GM23338 (cell line): ENCODE data around the gene TGM2. TPM values are rescaled to one million over a fixed set of nuclear protein-coding genes. Genes with fewer than 3 reads are reported as not detected.

Source experiments
- ATAC-seq: fragments of 200-7000 bp; cut with Tn5 transposase; 3 replicates; pipeline ENCODE4 v1.9.1; 2020
- DNase-seq: peaks from one replicate; pipeline ENCODE4 v3.0.0-alpha.2; 2015; ENCODE audit warnings: low spot score
- H2AFZ ChIP-seq: fragments of 200-600 bp; sonication (generic); 2 replicates; pipeline ENCODE4 v1.8.0; 2016; ENCODE audit warnings: antibody characterized with exemption, mild to moderate bottlenecking, moderate library complexity
- H3F3A ChIP-seq: fragments of 200-600 bp; sonication (generic); replicated peaks from 2 replicates; pipeline ENCODE4 v1.8.0; 2017; ENCODE audit warnings: antibody characterized with exemption, mixed run types, low read depth
- H3K27ac ChIP-seq: fragments of 200-600 bp; sonication (generic); 2 replicates; pipeline ENCODE4 v1.6.1; 2016; ENCODE audit warnings: low read depth
- H3K27me3 ChIP-seq: fragments of 200-600 bp; sonication (generic); 2 replicates; pipeline ENCODE4 v1.8.0; 2016; ENCODE audit warnings: mild to moderate bottlenecking, mixed run types, moderate library complexity; ENCODE audit not compliant: insufficient read depth
- H3K36me3 ChIP-seq: fragments of 200-600 bp; sonication (generic); 2 replicates; pipeline ENCODE4 v1.8.0; 2016; ENCODE audit warnings: mild to moderate bottlenecking; ENCODE audit not compliant: insufficient read depth
- H3K4me1 ChIP-seq: fragments of 200-600 bp; sonication (generic); 2 replicates; pipeline ENCODE4 v1.8.0; 2016; ENCODE audit warnings: mild to moderate bottlenecking, moderate library complexity; ENCODE audit not compliant: insufficient read depth
- H3K4me2 ChIP-seq: fragments of 200-600 bp; sonication (generic); 2 replicates; pipeline ENCODE4 v1.7.1; 2017; ENCODE audit warnings: mixed run types
- H3K4me3 ChIP-seq: fragments of 200-600 bp; sonication (generic); 2 replicates; pipeline ENCODE4 v1.6.1; 2016; ENCODE audit warnings: mixed run types
- H3K79me2 ChIP-seq: fragments of 200-600 bp; sonication (generic); replicated peaks from 2 replicates; pipeline ENCODE4 v1.8.0; 2017; ENCODE audit warnings: mild to moderate bottlenecking; ENCODE audit not compliant: insufficient read depth
- H3K9me2 ChIP-seq: fragments of 200-600 bp; sonication (generic); 2 replicates; pipeline ENCODE4 v1.8.0; 2017; ENCODE audit not compliant: insufficient read depth
- H4K20me1 ChIP-seq: fragments of 200-600 bp; sonication (generic); replicated peaks from 2 replicates; pipeline ENCODE4 v1.8.0; 2017; ENCODE audit warnings: mild to moderate bottlenecking; ENCODE audit not compliant: insufficient read depth
- H3K27ac Mint-ChIP-seq: 2 replicates; pipeline ENCODE4 v1.8.0; 2020; ENCODE audit warnings: inconsistent platforms, mild to moderate bottlenecking, moderate library complexity, mixed read lengths
- H3K27me3 Mint-ChIP-seq: 3 replicates; pipeline ENCODE4 v1.8.0; 2022; ENCODE audit warnings: low read depth, mild to moderate bottlenecking, moderate library complexity, mixed read lengths, inconsistent platforms; ENCODE audit not compliant: insufficient read depth, poor library complexity
- H3K36me3 Mint-ChIP-seq: 3 replicates; pipeline ENCODE4 v1.8.0; 2021; ENCODE audit warnings: low read depth, mild to moderate bottlenecking, inconsistent platforms, moderate library complexity, mixed read lengths
- H3K4me1 Mint-ChIP-seq: 3 replicates; pipeline ENCODE4 v1.8.0; 2020; ENCODE audit warnings: mild to moderate bottlenecking, inconsistent platforms, mixed read lengths
- H3K4me3 Mint-ChIP-seq: 3 replicates; pipeline ENCODE4 v1.8.0; 2021; ENCODE audit warnings: moderate library complexity, mild to moderate bottlenecking, inconsistent platforms, mixed read lengths
- H3K9me3 Mint-ChIP-seq: 3 replicates; pipeline ENCODE4 v1.8.0; 2020; ENCODE audit warnings: moderate library complexity, mild to moderate bottlenecking, inconsistent platforms, mixed read lengths
- CREB1 ChIP-seq: fragments of 250-450 bp; sonication (Bioruptor Pico); IDR thresholded peaks from 2 replicates; pipeline ENCODE4 v1.5.0; 2020; ENCODE audit warnings: low read depth, mild to moderate bottlenecking, moderate library complexity
- CTCF ChIP-seq, 2 experiments: fragments of 200-600 bp in 1 of 2; sonication (generic) in 1 of 2; conservative IDR thresholded peaks; 2 replicates each; pipeline versions ENCODE4 v1.5.1 to v1.6.1; 2016 to 2017; ENCODE audit warnings: antibody characterized with exemption in 2 of 2, low read depth in 2 of 2, mild to moderate bottlenecking in 2 of 2, moderate library complexity in 1 of 2
- ETS1 ChIP-seq: IDR thresholded peaks from 2 replicates; pipeline ENCODE4 v1.6.1; 2016; ENCODE audit warnings: antibody characterized with exemption
- EZH2 ChIP-seq: fragments of 200-600 bp; sonication (generic); IDR thresholded peaks from one replicate; pipeline ENCODE4 v1.8.0; 2017; ENCODE audit warnings: antibody characterized with exemption, mild to moderate bottlenecking, low read depth; ENCODE audit not compliant: unreplicated experiment
- EZH2phosphoT487 ChIP-seq: fragments of 200-600 bp; sonication (generic); IDR thresholded peaks from one replicate; pipeline ENCODE4 v1.8.1; 2018; ENCODE audit warnings: antibody characterized with exemption; ENCODE audit not compliant: unreplicated experiment
- JUNB ChIP-seq: IDR thresholded peaks from one replicate; pipeline ENCODE4 v1.6.1; 2016; ENCODE audit warnings: antibody characterized with exemption; ENCODE audit not compliant: unreplicated experiment
- NANOG ChIP-seq: IDR thresholded peaks from 2 replicates; pipeline ENCODE4 v1.6.1; 2016; ENCODE audit warnings: antibody characterized with exemption, borderline replicate concordance
- POLR2AphosphoS5 ChIP-seq: IDR thresholded peaks from 2 replicates; pipeline ENCODE4 v1.6.1; 2016; ENCODE audit warnings: antibody characterized with exemption, low read depth
- REST ChIP-seq: IDR thresholded peaks from one replicate; pipeline ENCODE4 v1.6.1; 2018; ENCODE audit warnings: antibody characterized with exemption; ENCODE audit not compliant: unreplicated experiment
- STAT1 ChIP-seq: IDR thresholded peaks from one replicate; pipeline ENCODE4 v1.6.1; 2016; ENCODE audit warnings: antibody characterized with exemption; ENCODE audit not compliant: unreplicated experiment
- ZNF114 ChIP-seq: fragments of 250-450 bp; sonication (Bioruptor Pico); IDR thresholded peaks from 2 replicates; pipeline ENCODE4 v1.5.0; 2020; ENCODE audit warnings: mild to moderate bottlenecking, moderate library complexity
- ZNF331 ChIP-seq: fragments of 250-450 bp; sonication (Bioruptor Pico); IDR thresholded peaks from 2 replicates; pipeline ENCODE4 v1.5.0; 2020; ENCODE audit warnings: low read depth, mild to moderate bottlenecking, moderate library complexity
- ZNF462 ChIP-seq: fragments of 250-450 bp; sonication (Bioruptor Pico); IDR thresholded peaks from 2 replicates; pipeline ENCODE4 v1.5.0; 2020; ENCODE audit warnings: mild to moderate bottlenecking, moderate library complexity
- polyA plus RNA-seq: library from polyadenylated mRNA; unstranded; fragments of >200 nt; fragmentation: Nextera tagmentation; extraction: Ambion mirVana; gene quantifications from 2 replicates; pipeline ENCODE4 v1.2.1, GENCODE V29; 2016
- total RNA-seq: library from RNA; depleted of rRNA; stranded (reverse); fragments of >200 nt; shearing (Covaris generic); gene quantifications from 2 replicates; pipeline ENCODE4 v1.2.3, GENCODE V29; 2014

Gene TGM2
- total and polyA plus RNA-seq, 2 experiments from 2014 or later, result 0.45 to 1.0 TPM

- no peaks in the 10 kb centered on the region for H3K9me2 ChIP-seq
- H3K27ac ChIP-seq, result no peak overlapping the region
- Mint-ChIP-seq H3K9me3 (no peaks in the 10 kb centered on the region), H3K27me3 (peaks cover 4% of the 10 kb centered on the region), H3K4me3 (no peak overlapping the region), H3K27ac (no peak overlapping the region), H3K36me3 (no peaks in the 10 kb centered on the region), H3K4me1 (no peaks in the 10 kb centered on the region)
- no peak overlapping the region for H3K4me3 ChIP-seq
- no peak for TF ChIP-seq CREB1
- no peak for TF ChIP-seq EZH2phosphoT487
- no peak for TF ChIP-seq REST
- TF ChIP-seq EZH2, result no peak
- no peak for TF ChIP-seq CTCF (conservative IDR thresholded peaks at IDR 0.05; ENCODE audit: low read depth in 2 of 2)
- no peak for TF ChIP-seq ZNF331 (CRISPR knock-in tag)
- TF ChIP-seq JUNB, result no peak
- no peak for TF ChIP-seq ETS1
- TF ChIP-seq POLR2AphosphoS5, result no peak
- no peak for TF ChIP-seq NANOG
- TF ChIP-seq STAT1, result no peak
- TF ChIP-seq ZNF114, result no peak
- no peak for TF ChIP-seq ZNF462 (CRISPR knock-in tag)
- no peaks in the 10 kb centered on the region for H3K27me3 ChIP-seq
- H2AFZ ChIP-seq, result no peak overlapping the region
- H3K36me3 ChIP-seq, result no peaks in the 10 kb centered on the region
- no peak overlapping the region for H3K4me2 ChIP-seq
- H3K79me2 ChIP-seq, result no peaks in the 10 kb centered on the region
- no peaks in the 10 kb centered on the region for H3K4me1 ChIP-seq
- ATAC-seq, result no peak
- no peak for DNase-seq
- no peaks in the 10 kb centered on the region for H4K20me1 ChIP-seq
- H3F3A ChIP-seq, result no peaks in the 10 kb centered on the region
Observed at GRCh38 chr20:38211200-38212097, 46.4 kb upstream of the TGM2 start.
